Measurements from ENCODE around the gene RGS21.

- TF ChIP-seq CTCF (IDR thresholded peaks at IDR 0.05 in 2 of 3, conservative IDR thresholded peaks at IDR 0.05 in 1 of 3; ENCODE audit: control insufficient read depth in 2 of 3, extremely low read depth in 1 of 3, insufficient read depth in 1 of 3, low read depth in 3 of 3, low read length in 3 of 3): no peak
- TF ChIP-seq, protein P1, sequence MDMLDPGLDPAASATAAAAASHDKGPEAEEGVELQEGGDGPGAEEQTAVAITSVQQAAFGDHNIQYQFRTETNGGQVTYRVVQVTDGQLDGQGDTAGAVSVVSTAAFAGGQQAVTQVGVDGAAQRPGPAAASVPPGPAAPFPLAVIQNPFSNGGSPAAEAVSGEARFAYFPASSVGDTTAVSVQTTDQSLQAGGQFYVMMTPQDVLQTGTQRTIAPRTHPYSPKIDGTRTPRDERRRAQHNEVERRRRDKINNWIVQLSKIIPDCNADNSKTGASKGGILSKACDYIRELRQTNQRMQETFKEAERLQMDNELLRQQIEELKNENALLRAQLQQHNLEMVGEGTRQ (IDR thresholded peaks at IDR 0.05; ENCODE audit: borderline replicate concordance, low read depth, low read length): no peak
- no peak for TF ChIP-seq TARDBP (IDR thresholded peaks at IDR 0.05; ENCODE audit: borderline replicate concordance)
- TF ChIP-seq JUND (IDR thresholded peaks at IDR 0.05; ENCODE audit: low read depth, low read length): no peak
- no peak for TF ChIP-seq CHD2 (IDR thresholded peaks at IDR 0.05; ENCODE audit: borderline replicate concordance, low read depth, low read length)
- TF ChIP-seq POLR2A (IDR thresholded peaks at IDR 0.05; ENCODE audit: low read depth, low read length): no peak
- no peak for TF ChIP-seq SMC3 (IDR thresholded peaks at IDR 0.05; ENCODE audit: borderline replicate concordance, low read length)
- no peak for TF ChIP-seq FOXK2 (IDR thresholded peaks at IDR 0.05)
Measured at GRCh38 chr1:192401825-192402224, 85.0 kb downstream of the RGS21 start.

All from GM12878 (cell line).